GM18870 (cell line): ENCODE data around the gene IQCN.
"Not testable (repeated sequence)": the region's sequence is repeated elsewhere in the genome, so short reads cannot be mapped to it uniquely, and the experiment has no call there.

Experiments used
- ATAC-seq: cut with Tn5 transposase; IDR thresholded peaks from one replicate; pipeline ENCODE4 v1.9.1; 2021; ENCODE audit warnings: moderate library complexity; ENCODE audit not compliant: unreplicated experiment

Gene IQCN

DNA sequence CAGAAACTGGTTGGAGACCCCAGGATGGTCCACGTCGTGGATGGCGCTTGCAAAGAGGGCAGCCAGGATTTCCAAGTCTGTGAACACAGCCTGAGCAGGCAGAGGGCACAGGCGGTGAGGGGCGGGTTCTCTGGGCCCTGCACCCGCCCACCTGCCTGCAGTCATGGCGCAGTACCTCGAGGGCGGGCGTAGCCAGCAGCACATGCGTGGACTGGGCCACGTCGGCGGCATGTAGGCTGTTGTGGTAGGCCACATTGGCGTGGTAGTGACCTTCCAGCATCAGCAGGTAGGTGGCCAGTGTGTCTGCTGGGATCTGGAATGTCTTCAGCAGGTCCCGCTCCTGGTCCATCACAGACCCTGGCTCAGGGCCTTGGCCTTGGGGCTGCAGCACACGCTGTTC lies 56.1 kb downstream of the IQCN start:
- no peak for ATAC-seq

DNA sequence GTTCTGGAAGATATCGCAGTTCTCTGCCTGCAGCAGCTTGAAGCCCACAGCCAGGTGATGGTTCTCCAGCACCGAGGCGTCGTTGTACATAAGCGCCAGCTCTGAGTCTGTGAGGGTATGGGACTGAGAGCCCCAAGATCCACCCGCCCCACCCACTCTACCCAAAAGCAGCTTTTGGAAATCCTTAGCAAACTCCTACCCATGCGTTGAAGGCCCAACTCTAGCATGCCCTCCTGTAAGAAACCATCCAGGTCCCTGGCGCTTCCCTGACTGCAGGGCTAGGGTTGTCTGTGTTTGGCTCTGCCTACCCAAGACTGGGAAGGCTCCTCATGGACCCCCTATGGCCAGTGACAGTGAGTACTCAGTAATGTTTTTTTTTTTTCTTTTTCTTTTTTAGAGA lies 57.5 kb downstream of the IQCN start:
- ATAC-seq: no peak

DNA sequence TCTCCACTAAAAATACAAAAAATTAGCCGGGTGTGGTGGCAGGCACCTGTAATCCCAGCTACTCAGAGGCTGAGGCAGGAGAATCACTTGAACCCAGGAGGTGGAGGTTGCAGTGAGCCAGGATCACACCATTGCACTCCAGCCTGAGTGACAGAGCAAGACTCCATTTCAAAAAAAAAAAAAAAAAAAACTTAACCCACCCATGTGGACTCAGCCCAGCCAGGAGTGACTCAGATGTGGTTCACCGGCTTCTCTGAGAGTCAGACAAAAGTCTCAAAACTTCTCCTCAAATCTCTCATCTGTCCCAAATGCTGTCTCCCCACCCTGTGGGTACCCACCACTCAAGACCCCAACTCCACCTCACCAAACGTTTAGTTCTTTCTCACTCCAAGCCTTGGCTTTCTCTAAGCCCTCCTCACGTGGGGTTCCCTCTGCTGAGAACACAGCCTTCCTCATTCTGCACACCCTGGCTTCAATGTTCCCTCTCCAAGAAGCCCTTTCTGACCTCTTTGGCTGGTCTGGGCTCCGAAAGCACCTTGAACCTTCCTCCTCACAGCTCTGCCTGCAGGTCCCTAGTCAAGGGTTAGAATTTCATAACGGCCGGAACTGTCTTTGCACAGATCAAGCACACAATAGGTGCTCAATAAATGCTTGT lies 59.3 kb downstream of the IQCN start:
- no peak for ATAC-seq

DNA sequence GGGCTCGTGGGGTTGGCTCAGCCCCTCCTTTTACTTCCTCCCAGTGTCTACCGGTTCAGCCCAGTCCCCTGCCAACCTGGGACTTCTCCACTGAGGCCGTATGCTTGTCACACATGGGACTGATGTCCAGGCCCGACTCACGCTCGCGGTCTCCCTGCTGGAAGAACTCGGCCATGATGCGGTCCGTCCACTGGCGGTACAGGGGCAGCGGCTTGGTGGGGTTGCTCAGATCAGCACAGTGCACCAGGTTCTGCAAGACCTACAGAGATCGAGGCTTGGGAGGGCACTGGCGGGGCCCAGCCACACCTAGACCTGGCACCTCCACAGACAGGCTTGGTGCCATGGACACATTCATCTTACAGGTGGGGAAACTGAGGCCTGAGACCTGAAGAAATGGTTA lies 62.6 kb downstream of the IQCN start:
- ATAC-seq: no peak

DNA sequence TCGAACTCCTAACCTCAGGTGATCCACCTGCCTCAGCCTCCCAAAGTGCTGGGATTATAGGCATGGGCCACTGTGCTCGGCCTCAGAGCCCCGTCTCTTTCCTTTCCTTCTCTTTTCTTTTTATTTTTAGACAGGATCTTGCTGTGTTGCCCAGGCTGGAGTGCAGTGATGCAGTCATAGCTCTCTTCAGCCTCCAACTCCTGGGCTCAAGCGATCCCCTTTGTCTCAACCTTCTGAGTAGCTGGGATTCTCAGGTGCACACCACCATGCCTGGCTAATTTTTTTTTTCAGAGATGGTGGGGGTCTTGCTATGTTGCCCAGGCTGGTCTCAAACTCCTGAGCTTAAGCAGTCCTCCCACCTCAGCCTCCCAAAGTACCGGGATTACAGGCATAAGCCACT lies 64.3 kb downstream of the IQCN start:
- ATAC-seq: not testable (repeated sequence)

DNA sequence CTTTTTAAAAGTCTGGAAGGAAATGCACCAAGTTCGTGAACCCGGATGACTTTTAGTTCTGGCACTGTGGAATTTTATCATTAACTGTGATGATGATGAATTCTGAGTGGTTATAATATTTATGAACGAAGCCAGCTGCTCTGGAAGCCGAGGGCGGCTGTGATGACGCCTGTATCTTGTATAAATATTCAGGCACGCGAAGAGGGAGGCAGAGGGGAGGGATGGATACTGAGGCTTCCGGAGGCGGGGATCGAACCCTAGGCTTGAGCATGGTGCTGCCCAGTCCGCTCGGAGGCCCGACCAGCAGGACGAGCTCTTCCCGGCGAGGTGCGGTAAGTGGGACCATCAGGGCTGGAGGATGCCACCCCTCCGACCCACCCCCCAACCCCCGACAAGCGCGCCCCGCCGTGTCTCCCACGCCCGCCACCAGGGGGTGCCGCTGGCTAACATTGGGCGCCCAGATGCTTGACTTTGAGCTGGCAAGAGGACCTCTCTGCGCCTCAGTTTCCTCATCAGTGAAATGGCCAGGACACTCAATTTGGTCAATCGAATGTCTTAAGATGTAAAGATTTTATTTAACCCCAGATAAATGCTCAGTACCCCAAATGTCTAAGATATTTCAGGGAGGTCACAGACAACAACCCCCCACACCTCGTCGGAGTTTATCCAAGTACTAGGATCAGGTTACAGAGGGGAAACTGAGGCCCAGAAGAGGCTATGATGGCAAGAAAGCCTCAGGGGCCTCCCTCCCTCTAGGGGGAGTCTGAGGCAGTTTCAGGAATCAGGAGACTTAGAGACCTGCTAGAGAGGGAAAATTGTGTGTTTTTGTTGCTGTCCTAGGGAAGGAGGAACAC lies 65.9 kb downstream of the IQCN start:
- no peak for ATAC-seq
